Liver (tissue), 9 donors: ENCODE measurements around the gene DROSHA. TPM values are rescaled to one million over a fixed set of nuclear protein-coding genes. Genes with fewer than 3 reads are reported as not detected.

Source experiments
- DNase-seq: peaks from one replicate; pipeline ENCODE4 v3.0.0-alpha.2; 2017; ENCODE audit warnings: low spot score
- H3K27ac ChIP-seq, 2 donors: one replicate each; pipeline ENCODE4 v1.7.0; 2013; ENCODE audit warnings: inconsistent platforms in 2 of 2, low read length in 2 of 2, control low read depth in 1 of 2, low read depth in 1 of 2, mild to moderate bottlenecking in 1 of 2
- H3K27me3 ChIP-seq, 4 donors: one replicate each; pipeline versions ENCODE4 v1.6.1 to v1.7.0; 2013; ENCODE audit warnings: low read length in 3 of 4, inconsistent platforms in 1 of 4, mild to moderate bottlenecking in 1 of 4, moderate library complexity in 1 of 4; ENCODE audit not compliant: control insufficient read depth in 4 of 4, insufficient read depth in 4 of 4
- H3K36me3 ChIP-seq, 4 donors: one replicate each; pipeline versions ENCODE4 v1.6.1 to v1.7.0; 2013; ENCODE audit warnings: low read length in 3 of 4, mild to moderate bottlenecking in 3 of 4, low read depth in 1 of 4, moderate library complexity in 1 of 4; ENCODE audit not compliant: control insufficient read depth in 4 of 4, insufficient read depth in 3 of 4
- H3K4me1 ChIP-seq, 4 donors: one replicate each; pipeline versions ENCODE4 v1.6.1 to v1.7.0; 2013; ENCODE audit warnings: low read length in 3 of 4, mild to moderate bottlenecking in 3 of 4, moderate library complexity in 1 of 4; ENCODE audit not compliant: control insufficient read depth in 4 of 4, insufficient read depth in 4 of 4
- H3K4me3 ChIP-seq, 3 donors: one replicate each; pipeline versions ENCODE4 v1.6.1 to v1.7.0; 2013; ENCODE audit warnings: low read length in 3 of 3, control low read depth in 1 of 3, low read depth in 1 of 3, mild to moderate bottlenecking in 1 of 3
- H3K9ac ChIP-seq, 2 donors: one replicate each; pipeline ENCODE4 v1.7.0; 2013; ENCODE audit warnings: low read length in 2 of 2, mild to moderate bottlenecking in 2 of 2, moderate library complexity in 2 of 2, control low read depth in 1 of 2, low read depth in 1 of 2
- H3K9me3 ChIP-seq, 4 donors: one replicate each; pipeline versions ENCODE4 v1.6.1 to v1.7.0; 2013; ENCODE audit warnings: low read length in 3 of 4; ENCODE audit not compliant: control insufficient read depth in 4 of 4
- EGR1 ChIP-seq, 2 donors: IDR thresholded peaks; 2 replicates each; pipeline ENCODE4 v1.6.1; 2016 to 2018; ENCODE audit warnings: antibody characterized with exemption in 2 of 2, low read depth in 2 of 2
- FOXA1 ChIP-seq: IDR thresholded peaks from 2 replicates; pipeline ENCODE4 v1.6.1; 2016; ENCODE audit warnings: antibody characterized with exemption
- FOXA2 ChIP-seq: IDR thresholded peaks from 2 replicates; pipeline ENCODE4 v1.6.1; 2016; ENCODE audit warnings: antibody characterized with exemption
- GABPA ChIP-seq, 2 donors: IDR thresholded peaks in 1 of 2; conservative IDR thresholded peaks in 1 of 2; 2 replicates each; pipeline ENCODE4 v1.6.1; 2016; ENCODE audit warnings: antibody characterized with exemption in 2 of 2, mild to moderate bottlenecking in 1 of 2, moderate library complexity in 1 of 2
- HNF4A ChIP-seq, 2 donors: conservative IDR thresholded peaks; 2 replicates each; pipeline ENCODE4 v1.6.1; 2016; ENCODE audit warnings: antibody characterized with exemption in 2 of 2, mild to moderate bottlenecking in 2 of 2
- HNF4G ChIP-seq: IDR thresholded peaks from 2 replicates; pipeline ENCODE4 v1.6.1; 2016; ENCODE audit warnings: antibody characterized with exemption
- JUND ChIP-seq, 2 donors: IDR thresholded peaks; 2 replicates each; pipeline ENCODE4 v1.6.1; 2016; ENCODE audit warnings: antibody characterized with exemption in 2 of 2
- NR2F2 ChIP-seq: IDR thresholded peaks from 2 replicates; pipeline ENCODE4 v1.6.1; 2016; ENCODE audit warnings: antibody characterized with exemption
- RAD21 ChIP-seq, 2 donors: IDR thresholded peaks; 2 replicates each; pipeline ENCODE4 v1.6.1; 2016; ENCODE audit warnings: antibody characterized with exemption in 2 of 2, mild to moderate bottlenecking in 2 of 2
- RXRA ChIP-seq, 2 donors: IDR thresholded peaks; 2 replicates each; pipeline ENCODE4 v1.6.1; 2017 to 2018; ENCODE audit warnings: antibody characterized with exemption in 2 of 2, mild to moderate bottlenecking in 1 of 2
- SP1 ChIP-seq: IDR thresholded peaks from 2 replicates; pipeline ENCODE4 v1.6.1; 2018; ENCODE audit warnings: antibody characterized with exemption, mild to moderate bottlenecking
- TAF1 ChIP-seq: conservative IDR thresholded peaks from 2 replicates; pipeline ENCODE4 v1.6.1; 2016; ENCODE audit warnings: antibody characterized with exemption, mild to moderate bottlenecking
- YY1 ChIP-seq: IDR thresholded peaks from 2 replicates; pipeline ENCODE4 v1.6.1; 2016; ENCODE audit warnings: antibody characterized with exemption, mild to moderate bottlenecking
- WGBS: extraction: QIAGEN DNeasy Blood & Tissue Kit; methylation state at CpG from one replicate; pipeline ENCODE4 v1.1.7; 2013; 5-methylcytosine and 5-hydroxymethylcytosine counted together
- polyA plus RNA-seq, 2 donors: library from polyadenylated mRNA; stranded (reverse) in 1 of 2; unstranded in 1 of 2; fragments of 200-250 nt in 1 of 2; fragments of >200 nt in 1 of 2; fragmentation: Nextera tagmentation in 1 of 2; extraction: Ambion mirVana in 1 of 2; gene quantifications; one replicate each; pipeline versions ENCODE4 v1.2.1 to v1.2.3, GENCODE V29; 2013 to 2015
- total RNA-seq, 2 donors: library from RNA; depleted of rRNA; stranded (reverse); fragments of >200 nt; gene quantifications; one replicate each; pipeline ENCODE4 v1.2.3, GENCODE V29; 2014
- TF ChIP-seq, protein P1 (sequence below): IDR thresholded peaks from 2 replicates; pipeline ENCODE4 v1.6.1; 2016; ENCODE audit warnings: antibody characterized with exemption
- TF ChIP-seq, protein P2 (sequence below): fragments of 150-350 bp; IDR thresholded peaks from 2 replicates; pipeline ENCODE4 v1.5.1; 2017; ENCODE audit warnings: improper control_type of control experiment, low read depth, low read length; ENCODE audit not compliant: missing input control
- TF ChIP-seq, protein P3 (sequence below): IDR thresholded peaks from 2 replicates; pipeline ENCODE4 v1.6.1; 2016; ENCODE audit warnings: antibody characterized with exemption
- TF ChIP-seq, protein P4 (sequence below): IDR thresholded peaks from 2 replicates; pipeline ENCODE4 v1.6.1; 2016; ENCODE audit warnings: antibody characterized with exemption
- TF ChIP-seq, protein P5 (sequence below): IDR thresholded peaks from 2 replicates; pipeline ENCODE4 v1.6.1; 2016; ENCODE audit warnings: antibody characterized with exemption, mild to moderate bottlenecking
- donor health status: healthy.
- donor health status: healthy.
- donor health status: healthy.
- donor health status: healthy.
- donor health status: healthy.

Gene DROSHA
- total and polyA plus RNA-seq, 4 donors = 8.2 to 25.4 (median 15.4) TPM

DNA sequence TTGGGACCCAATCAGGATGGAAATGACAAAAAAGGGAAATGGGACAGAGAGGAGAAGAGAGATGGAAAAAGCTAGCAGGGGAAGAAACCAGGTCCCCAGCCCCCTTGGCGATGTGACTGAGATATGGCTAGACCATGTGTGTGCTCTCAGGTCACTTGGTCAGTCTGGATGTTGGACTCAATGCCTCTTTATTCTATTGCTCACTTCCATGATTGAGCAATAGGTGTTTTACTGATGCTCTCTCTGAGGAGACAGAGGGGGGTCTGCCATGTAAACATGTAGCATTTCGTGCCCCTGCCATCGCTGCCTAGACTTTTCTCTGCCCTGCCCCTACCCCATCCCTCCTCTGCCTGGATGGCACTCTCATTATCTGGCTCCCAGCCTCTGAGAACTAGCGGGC, 150.6 kb downstream of the DROSHA start:
- H3K4me1 ChIP-seq = no peaks in the 10 kb centered on the region
- no peaks in the 10 kb centered on the region for H3K27me3 ChIP-seq
- H3K27ac ChIP-seq = no peak overlapping the region
- no peak for DNase-seq
- H3K4me3 ChIP-seq = no peak overlapping the region
- WGBS = 57% methylated on average over 4 of the region's 4 CpGs
- no peaks in the 10 kb centered on the region for H3K36me3 ChIP-seq
- no peak for TF ChIP-seq SP1
- TF ChIP-seq, protein P1, sequence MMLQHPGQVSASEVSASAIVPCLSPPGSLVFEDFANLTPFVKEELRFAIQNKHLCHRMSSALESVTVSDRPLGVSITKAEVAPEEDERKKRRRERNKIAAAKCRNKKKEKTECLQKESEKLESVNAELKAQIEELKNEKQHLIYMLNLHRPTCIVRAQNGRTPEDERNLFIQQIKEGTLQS = no peak
- no peak for TF ChIP-seq JUND (IDR thresholded peaks at IDR 0.05)
- TF ChIP-seq NR2F2 = no peak
- TF ChIP-seq HNF4G = no peak
- TF ChIP-seq, protein P2, sequence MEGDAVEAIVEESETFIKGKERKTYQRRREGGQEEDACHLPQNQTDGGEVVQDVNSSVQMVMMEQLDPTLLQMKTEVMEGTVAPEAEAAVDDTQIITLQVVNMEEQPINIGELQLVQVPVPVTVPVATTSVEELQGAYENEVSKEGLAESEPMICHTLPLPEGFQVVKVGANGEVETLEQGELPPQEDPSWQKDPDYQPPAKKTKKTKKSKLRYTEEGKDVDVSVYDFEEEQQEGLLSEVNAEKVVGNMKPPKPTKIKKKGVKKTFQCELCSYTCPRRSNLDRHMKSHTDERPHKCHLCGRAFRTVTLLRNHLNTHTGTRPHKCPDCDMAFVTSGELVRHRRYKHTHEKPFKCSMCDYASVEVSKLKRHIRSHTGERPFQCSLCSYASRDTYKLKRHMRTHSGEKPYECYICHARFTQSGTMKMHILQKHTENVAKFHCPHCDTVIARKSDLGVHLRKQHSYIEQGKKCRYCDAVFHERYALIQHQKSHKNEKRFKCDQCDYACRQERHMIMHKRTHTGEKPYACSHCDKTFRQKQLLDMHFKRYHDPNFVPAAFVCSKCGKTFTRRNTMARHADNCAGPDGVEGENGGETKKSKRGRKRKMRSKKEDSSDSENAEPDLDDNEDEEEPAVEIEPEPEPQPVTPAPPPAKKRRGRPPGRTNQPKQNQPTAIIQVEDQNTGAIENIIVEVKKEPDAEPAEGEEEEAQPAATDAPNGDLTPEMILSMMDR = no peak
- TF ChIP-seq TAF1 = no peak
- TF ChIP-seq HNF4A (conservative IDR thresholded peaks at IDR 0.05) = no peak
- no peak for TF ChIP-seq EGR1 (IDR thresholded peaks at IDR 0.05; ENCODE audit: low read depth in 2 of 2)
- TF ChIP-seq, protein P3, sequence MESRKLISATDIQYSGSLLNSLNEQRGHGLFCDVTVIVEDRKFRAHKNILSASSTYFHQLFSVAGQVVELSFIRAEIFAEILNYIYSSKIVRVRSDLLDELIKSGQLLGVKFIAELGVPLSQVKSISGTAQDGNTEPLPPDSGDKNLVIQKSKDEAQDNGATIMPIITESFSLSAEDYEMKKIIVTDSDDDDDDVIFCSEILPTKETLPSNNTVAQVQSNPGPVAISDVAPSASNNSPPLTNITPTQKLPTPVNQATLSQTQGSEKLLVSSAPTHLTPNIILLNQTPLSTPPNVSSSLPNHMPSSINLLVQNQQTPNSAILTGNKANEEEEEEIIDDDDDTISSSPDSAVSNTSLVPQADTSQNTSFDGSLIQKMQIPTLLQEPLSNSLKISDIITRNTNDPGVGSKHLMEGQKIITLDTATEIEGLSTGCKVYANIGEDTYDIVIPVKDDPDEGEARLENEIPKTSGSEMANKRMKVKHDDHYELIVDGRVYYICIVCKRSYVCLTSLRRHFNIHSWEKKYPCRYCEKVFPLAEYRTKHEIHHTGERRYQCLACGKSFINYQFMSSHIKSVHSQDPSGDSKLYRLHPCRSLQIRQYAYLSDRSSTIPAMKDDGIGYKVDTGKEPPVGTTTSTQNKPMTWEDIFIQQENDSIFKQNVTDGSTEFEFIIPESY = no peak
- TF ChIP-seq, protein P4, sequence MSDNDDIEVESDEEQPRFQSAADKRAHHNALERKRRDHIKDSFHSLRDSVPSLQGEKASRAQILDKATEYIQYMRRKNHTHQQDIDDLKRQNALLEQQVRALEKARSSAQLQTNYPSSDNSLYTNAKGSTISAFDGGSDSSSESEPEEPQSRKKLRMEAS = no peak
- TF ChIP-seq GABPA (IDR thresholded peaks at IDR 0.05 in 1 of 2, conservative IDR thresholded peaks at IDR 0.05 in 1 of 2) = no peak
- TF ChIP-seq FOXA2 = no peak
- no peak for TF ChIP-seq RXRA (IDR thresholded peaks at IDR 0.05)
- TF ChIP-seq YY1 = no peak
- TF ChIP-seq, protein P5, sequence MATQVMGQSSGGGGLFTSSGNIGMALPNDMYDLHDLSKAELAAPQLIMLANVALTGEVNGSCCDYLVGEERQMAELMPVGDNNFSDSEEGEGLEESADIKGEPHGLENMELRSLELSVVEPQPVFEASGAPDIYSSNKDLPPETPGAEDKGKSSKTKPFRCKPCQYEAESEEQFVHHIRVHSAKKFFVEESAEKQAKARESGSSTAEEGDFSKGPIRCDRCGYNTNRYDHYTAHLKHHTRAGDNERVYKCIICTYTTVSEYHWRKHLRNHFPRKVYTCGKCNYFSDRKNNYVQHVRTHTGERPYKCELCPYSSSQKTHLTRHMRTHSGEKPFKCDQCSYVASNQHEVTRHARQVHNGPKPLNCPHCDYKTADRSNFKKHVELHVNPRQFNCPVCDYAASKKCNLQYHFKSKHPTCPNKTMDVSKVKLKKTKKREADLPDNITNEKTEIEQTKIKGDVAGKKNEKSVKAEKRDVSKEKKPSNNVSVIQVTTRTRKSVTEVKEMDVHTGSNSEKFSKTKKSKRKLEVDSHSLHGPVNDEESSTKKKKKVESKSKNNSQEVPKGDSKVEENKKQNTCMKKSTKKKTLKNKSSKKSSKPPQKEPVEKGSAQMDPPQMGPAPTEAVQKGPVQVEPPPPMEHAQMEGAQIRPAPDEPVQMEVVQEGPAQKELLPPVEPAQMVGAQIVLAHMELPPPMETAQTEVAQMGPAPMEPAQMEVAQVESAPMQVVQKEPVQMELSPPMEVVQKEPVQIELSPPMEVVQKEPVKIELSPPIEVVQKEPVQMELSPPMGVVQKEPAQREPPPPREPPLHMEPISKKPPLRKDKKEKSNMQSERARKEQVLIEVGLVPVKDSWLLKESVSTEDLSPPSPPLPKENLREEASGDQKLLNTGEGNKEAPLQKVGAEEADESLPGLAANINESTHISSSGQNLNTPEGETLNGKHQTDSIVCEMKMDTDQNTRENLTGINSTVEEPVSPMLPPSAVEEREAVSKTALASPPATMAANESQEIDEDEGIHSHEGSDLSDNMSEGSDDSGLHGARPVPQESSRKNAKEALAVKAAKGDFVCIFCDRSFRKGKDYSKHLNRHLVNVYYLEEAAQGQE = no peak
- no peak for TF ChIP-seq RAD21 (IDR thresholded peaks at IDR 0.05)
- TF ChIP-seq FOXA1 = no peak
- no peak overlapping the region for H3K9ac ChIP-seq
- no peaks in the 10 kb centered on the region for H3K9me3 ChIP-seq
